GM12891 (cell line): ENCODE data around the gene SPRR2G.

ENCODE experiments used
- PAX5 ChIP-seq: IDR thresholded peaks from 2 replicates; pipeline ENCODE4 v1.6.1; 2011; ENCODE audit warnings: low read length, moderate library complexity, mild to moderate bottlenecking; ENCODE audit not compliant: insufficient read depth, severe bottlenecking
- POLR2A ChIP-seq: IDR thresholded peaks from 2 replicates; pipeline ENCODE4 v1.6.1; 2011; ENCODE audit warnings: low read depth, low read length, control low read depth
- POLR2AphosphoS5 ChIP-seq: IDR thresholded peaks from 2 replicates; pipeline ENCODE4 v1.6.1; 2011; ENCODE audit warnings: low read depth, low read length, control low read depth
- POU2F2 ChIP-seq: IDR thresholded peaks from 2 replicates; pipeline ENCODE4 v1.6.1; 2011; ENCODE audit warnings: low read depth, mild to moderate bottlenecking, control low read depth, low read length, moderate library complexity
- SPI1 ChIP-seq: IDR thresholded peaks from 2 replicates; pipeline ENCODE4 v1.6.1; 2011; ENCODE audit warnings: low read depth, low read length, control low read depth
- TAF1 ChIP-seq: IDR thresholded peaks from 2 replicates; pipeline ENCODE4 v1.6.1; 2011; ENCODE audit warnings: low read depth, low read length, control low read depth

- no peak for TF ChIP-seq SPI1
- TF ChIP-seq PAX5: no peak
- TF ChIP-seq POLR2AphosphoS5: no peak
- TF ChIP-seq POLR2A: no peak
- TF ChIP-seq POU2F2: no peak
- no peak for TF ChIP-seq TAF1
Observed at GRCh38 chr1:153125536-153125935, 25.2 kb downstream of the SPRR2G start.
